ENCODE results near the gene NRG3.

- TF ChIP-seq CTCF (IDR thresholded peaks at IDR 0.05) (no peak), POLR2A (IDR thresholded peaks at IDR 0.05) (no peak)
These were observed 9.9 kb downstream of the NRG3 start for GRCh38 chr10:81884856-81885255.

Data from prostate gland (tissue), 2 donors.